ENCODE data around the gene WWOX.

WWOX gene

GRCh38 chr16:78461087-78461486, 361.6 kb downstream of the WWOX start:
- H3K9me3 Mint-ChIP-seq (ENCODE audit: low read depth) = peaks cover 8% of the 10 kb centered on the region
- H3K27ac Mint-ChIP-seq = no peak overlapping the region
- no peaks in the 10 kb centered on the region for H3K27me3 Mint-ChIP-seq
- H3K4me1 Mint-ChIP-seq (ENCODE audit: low read depth) = no peaks in the 10 kb centered on the region
- no peak overlapping the region for H3K4me3 Mint-ChIP-seq
- H3K36me3 Mint-ChIP-seq = peaks cover 20% of the 10 kb centered on the region

- peaks cover 8% of the 10 kb centered on the region for H3K9me3 Mint-ChIP-seq (ENCODE audit: low read depth)
- H3K36me3 Mint-ChIP-seq = peaks cover 20% of the 10 kb centered on the region
- H3K27ac Mint-ChIP-seq = no peak overlapping the region
- H3K4me1 Mint-ChIP-seq (ENCODE audit: low read depth) = no peaks in the 10 kb centered on the region
- no peak overlapping the region for H3K4me3 Mint-ChIP-seq
- H3K27me3 Mint-ChIP-seq = no peaks in the 10 kb centered on the region
Observed at GRCh38 chr16:78461496-78462287, 362.2 kb downstream of the WWOX start.

- Mint-ChIP-seq H3K36me3 (peaks cover 22% of the 10 kb centered on the region), H3K27me3 (no peaks in the 10 kb centered on the region), H3K9me3 (ENCODE audit: low read depth) (peaks cover 8% of the 10 kb centered on the region), H3K27ac (no peak overlapping the region), H3K4me1 (ENCODE audit: low read depth) (no peaks in the 10 kb centered on the region), H3K4me3 (no peak overlapping the region)
Observed at GRCh38 chr16:78462288-78463208, 363.1 kb downstream of the WWOX start.

GRCh38 chr16:78463591-78463990, 364.1 kb downstream of the WWOX start:
- H3K27me3 Mint-ChIP-seq = no peaks in the 10 kb centered on the region
- H3K36me3 Mint-ChIP-seq = peaks cover 22% of the 10 kb centered on the region
- no peak overlapping the region for H3K4me3 Mint-ChIP-seq
- peaks cover 8% of the 10 kb centered on the region for H3K9me3 Mint-ChIP-seq (ENCODE audit: low read depth)
- no peak overlapping the region for H3K27ac Mint-ChIP-seq
- H3K4me1 Mint-ChIP-seq (ENCODE audit: low read depth) = no peaks in the 10 kb centered on the region

GRCh38 chr16:78464833-78465232, 365.4 kb downstream of the WWOX start:
- H3K4me1 Mint-ChIP-seq (ENCODE audit: low read depth) = no peaks in the 10 kb centered on the region
- no peaks in the 10 kb centered on the region for H3K27me3 Mint-ChIP-seq
- no peak overlapping the region for H3K27ac Mint-ChIP-seq
- no peak overlapping the region for H3K4me3 Mint-ChIP-seq
- H3K9me3 Mint-ChIP-seq (ENCODE audit: low read depth) = peaks cover 8% of the 10 kb centered on the region
- H3K36me3 Mint-ChIP-seq = peaks cover 25% of the 10 kb centered on the region

- no peak overlapping the region for H3K27ac Mint-ChIP-seq
- H3K9me3 Mint-ChIP-seq (ENCODE audit: low read depth) = peaks cover 8% of the 10 kb centered on the region
- peaks cover 25% of the 10 kb centered on the region for H3K36me3 Mint-ChIP-seq
- H3K4me1 Mint-ChIP-seq (ENCODE audit: low read depth) = no peaks in the 10 kb centered on the region
- no peak overlapping the region for H3K4me3 Mint-ChIP-seq
- H3K27me3 Mint-ChIP-seq = no peaks in the 10 kb centered on the region
Observed at GRCh38 chr16:78465730-78466129, 366.3 kb downstream of the WWOX start.

- no peaks in the 10 kb centered on the region for H3K4me1 Mint-ChIP-seq (ENCODE audit: low read depth)
- H3K9me3 Mint-ChIP-seq (ENCODE audit: low read depth) = no peaks in the 10 kb centered on the region
- H3K27ac Mint-ChIP-seq = no peak overlapping the region
- peaks cover 13% of the 10 kb centered on the region for H3K36me3 Mint-ChIP-seq
- H3K4me3 Mint-ChIP-seq = no peak overlapping the region
- no peaks in the 10 kb centered on the region for H3K27me3 Mint-ChIP-seq
Observed at GRCh38 chr16:78469787-78470186, 370.3 kb downstream of the WWOX start.

GRCh38 chr16:78473031-78473699, 373.7 kb downstream of the WWOX start:
- Mint-ChIP-seq H3K36me3 (peaks cover 8% of the 10 kb centered on the region), H3K9me3 (ENCODE audit: low read depth) (no peaks in the 10 kb centered on the region), H3K4me1 (ENCODE audit: low read depth) (no peaks in the 10 kb centered on the region), H3K27me3 (no peaks in the 10 kb centered on the region), H3K27ac (no peak overlapping the region), H3K4me3 (no peak overlapping the region)

GRCh38 chr16:78474762-78475161, 375.3 kb downstream of the WWOX start:
- Mint-ChIP-seq H3K36me3 (peaks cover 6% of the 10 kb centered on the region), H3K4me3 (no peak overlapping the region), H3K9me3 (ENCODE audit: low read depth) (no peaks in the 10 kb centered on the region), H3K27ac (no peak overlapping the region), H3K4me1 (ENCODE audit: low read depth) (no peaks in the 10 kb centered on the region), H3K27me3 (no peaks in the 10 kb centered on the region)

GRCh38 chr16:78476615-78477014, 377.2 kb downstream of the WWOX start:
- Mint-ChIP-seq H3K36me3 (no peaks in the 10 kb centered on the region), H3K27ac (no peak overlapping the region)

GRCh38 chr16:78478267-78478861, 378.9 kb downstream of the WWOX start:
- H3K4me3 Mint-ChIP-seq = no peak overlapping the region
- no peaks in the 10 kb centered on the region for H3K4me1 Mint-ChIP-seq (ENCODE audit: low read depth)
- H3K9me3 Mint-ChIP-seq (ENCODE audit: low read depth) = no peaks in the 10 kb centered on the region
- H3K27me3 Mint-ChIP-seq = no peaks in the 10 kb centered on the region
- H3K36me3 Mint-ChIP-seq = no peaks in the 10 kb centered on the region
- no peak overlapping the region for H3K27ac Mint-ChIP-seq

More at GRCh38 chr16:78476615-78477014, 377.2 kb downstream of the WWOX start:
- H3K4me3 Mint-ChIP-seq = no peak overlapping the region
- H3K27me3 Mint-ChIP-seq = no peaks in the 10 kb centered on the region
- H3K4me1 Mint-ChIP-seq (ENCODE audit: low read depth) = no peaks in the 10 kb centered on the region
- H3K9me3 Mint-ChIP-seq (ENCODE audit: low read depth) = no peaks in the 10 kb centered on the region

- no peak overlapping the region for H3K27ac Mint-ChIP-seq
- H3K4me3 Mint-ChIP-seq = no peak overlapping the region
- peaks cover 4% of the 10 kb centered on the region for H3K36me3 Mint-ChIP-seq
- no peaks in the 10 kb centered on the region for H3K9me3 Mint-ChIP-seq (ENCODE audit: low read depth)
- no peaks in the 10 kb centered on the region for H3K27me3 Mint-ChIP-seq
- no peaks in the 10 kb centered on the region for H3K4me1 Mint-ChIP-seq (ENCODE audit: low read depth)
Observed at GRCh38 chr16:78479723-78480122, 380.3 kb downstream of the WWOX start.

- Mint-ChIP-seq H3K9me3 (ENCODE audit: low read depth) (no peaks in the 10 kb centered on the region), H3K27me3 (no peaks in the 10 kb centered on the region), H3K36me3 (peaks cover 5% of the 10 kb centered on the region), H3K27ac (no peak overlapping the region), H3K4me1 (ENCODE audit: low read depth) (no peaks in the 10 kb centered on the region), H3K4me3 (no peak overlapping the region)
Observed at GRCh38 chr16:78480588-78480987, 381.1 kb downstream of the WWOX start.

- no peak overlapping the region for H3K4me3 Mint-ChIP-seq
- H3K4me1 Mint-ChIP-seq (ENCODE audit: low read depth) = no peaks in the 10 kb centered on the region
Observed at GRCh38 chr16:78483124-78483992, 383.9 kb downstream of the WWOX start.

More at GRCh38 chr16:78483124-78483992, 383.9 kb downstream of the WWOX start:
- no peaks in the 10 kb centered on the region for H3K9me3 Mint-ChIP-seq (ENCODE audit: low read depth)
- H3K27me3 Mint-ChIP-seq = no peaks in the 10 kb centered on the region
- no peak overlapping the region for H3K27ac Mint-ChIP-seq
- H3K36me3 Mint-ChIP-seq = peaks cover 5% of the 10 kb centered on the region

Measured in activated naive CD8-positive, alpha-beta T cell (primary cell).